Measurements from ENCODE around the gene SMYD2. TPM values are rescaled to one million over a fixed set of nuclear protein-coding genes. Genes with fewer than 3 reads are reported as not detected.

SMYD2 gene
- total RNA-seq, 1 experiment from 2014 or later: 25.8 TPM

DNA sequence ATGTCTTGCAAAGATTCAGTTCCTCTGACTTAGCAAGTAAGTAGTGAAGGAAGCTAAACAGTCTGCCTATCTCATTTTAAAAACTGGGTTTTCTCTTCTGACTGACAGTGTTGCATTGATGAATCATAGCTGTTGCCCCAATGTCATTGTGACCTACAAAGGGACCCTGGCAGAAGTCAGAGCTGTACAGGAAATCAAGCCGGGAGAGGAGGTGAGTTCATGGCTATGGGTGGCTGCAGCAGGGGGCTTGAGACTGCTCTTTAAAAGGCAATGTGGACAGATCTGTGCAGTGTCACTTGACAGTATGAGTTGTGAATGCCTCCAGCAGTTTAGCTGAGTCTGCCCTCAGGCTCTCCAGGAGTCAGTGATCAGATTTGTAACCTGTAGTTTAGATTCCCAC, 46.6 kb downstream of the SMYD2 start:
- ChIA-PET CTCF (interaction anchor here (0.5 to 4.8 kb wide), 3 partner anchors 29 to 113 kb away, joined by 4 to 35 read pairs (median 29); no protein-coding TSS in a partner anchor), POLR2A (ENCODE audit: low non-redundant PET) (no interaction called here)
- DNase-seq (ENCODE audit: low spot score): no peak

DNA sequence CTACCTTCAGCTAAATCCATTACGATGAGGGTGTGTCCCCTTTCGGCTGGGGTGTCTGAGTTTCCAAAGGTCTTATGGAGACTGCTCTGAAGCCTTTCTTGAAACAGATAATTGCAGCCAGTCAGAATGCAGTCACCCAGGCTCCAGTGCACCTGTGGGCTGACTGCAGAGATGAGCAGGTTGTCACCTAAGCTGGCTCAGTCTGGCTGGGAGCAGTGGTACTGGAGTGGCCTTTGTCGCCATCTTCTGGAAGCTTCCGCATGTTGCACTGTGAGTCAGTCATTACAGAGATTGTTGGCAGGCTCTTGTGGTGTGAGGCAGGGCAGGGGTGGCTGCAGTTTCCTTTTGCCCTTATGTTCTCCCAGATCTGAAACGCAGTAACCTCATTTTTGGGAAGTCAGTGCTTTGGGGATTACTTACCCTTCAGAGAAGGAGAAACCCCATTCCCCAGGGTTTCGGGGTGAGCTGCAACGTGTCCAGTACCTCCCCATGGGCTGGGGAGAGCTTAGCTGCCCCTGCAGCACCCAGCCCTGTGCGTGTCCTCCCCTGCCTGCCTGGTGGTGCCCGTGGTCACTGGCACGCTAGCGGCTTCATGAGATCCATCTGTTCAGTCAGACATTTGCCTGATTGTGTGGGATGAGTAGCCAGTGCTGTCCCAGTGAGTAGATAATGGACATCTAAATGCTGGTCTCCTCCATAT, 48.0 kb downstream of the SMYD2 start:
- no peak for TF ChIP-seq EZH2 (IDR thresholded peaks at IDR 0.05; ENCODE audit: borderline replicate concordance, low read depth, low read length, poor library complexity, severe bottlenecking)
- TF ChIP-seq, protein P1, sequence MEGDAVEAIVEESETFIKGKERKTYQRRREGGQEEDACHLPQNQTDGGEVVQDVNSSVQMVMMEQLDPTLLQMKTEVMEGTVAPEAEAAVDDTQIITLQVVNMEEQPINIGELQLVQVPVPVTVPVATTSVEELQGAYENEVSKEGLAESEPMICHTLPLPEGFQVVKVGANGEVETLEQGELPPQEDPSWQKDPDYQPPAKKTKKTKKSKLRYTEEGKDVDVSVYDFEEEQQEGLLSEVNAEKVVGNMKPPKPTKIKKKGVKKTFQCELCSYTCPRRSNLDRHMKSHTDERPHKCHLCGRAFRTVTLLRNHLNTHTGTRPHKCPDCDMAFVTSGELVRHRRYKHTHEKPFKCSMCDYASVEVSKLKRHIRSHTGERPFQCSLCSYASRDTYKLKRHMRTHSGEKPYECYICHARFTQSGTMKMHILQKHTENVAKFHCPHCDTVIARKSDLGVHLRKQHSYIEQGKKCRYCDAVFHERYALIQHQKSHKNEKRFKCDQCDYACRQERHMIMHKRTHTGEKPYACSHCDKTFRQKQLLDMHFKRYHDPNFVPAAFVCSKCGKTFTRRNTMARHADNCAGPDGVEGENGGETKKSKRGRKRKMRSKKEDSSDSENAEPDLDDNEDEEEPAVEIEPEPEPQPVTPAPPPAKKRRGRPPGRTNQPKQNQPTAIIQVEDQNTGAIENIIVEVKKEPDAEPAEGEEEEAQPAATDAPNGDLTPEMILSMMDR (conservative IDR thresholded peaks at IDR 0.05; ENCODE audit: low read depth, low read length): peak; percentile 93
- H3K36me3 ChIP-seq (ENCODE audit: insufficient read depth, low read length, poor library complexity, severe bottlenecking): no peaks in the 10 kb centered on the region
- no peaks in the 10 kb centered on the region for H3K9me3 ChIP-seq (ENCODE audit: low read depth, low read length, poor library complexity, severe bottlenecking)
- no peak overlapping the region for H3K4me3 ChIP-seq (ENCODE audit: low read depth, low read length, poor library complexity, severe bottlenecking)
- peak; percentile 80 for DNase-seq (ENCODE audit: low spot score)
- POLR2A ChIA-PET (ENCODE audit: low non-redundant PET): no interaction called here
- no peak overlapping the region for H3K27ac ChIP-seq (ENCODE audit: low read depth, low read length, poor library complexity, severe bottlenecking)
- peaks cover 6% of the 10 kb centered on the region for H3K4me1 ChIP-seq (ENCODE audit: insufficient read depth, low read length, poor library complexity, severe bottlenecking)
- intact Hi-C loops (cut with micrococcal nuclease; ENCODE audit: unreplicated experiment): loop anchor here (1.0 to 5.0 kb wide), 3 partner anchors 68 to 957 kb away; no protein-coding TSS in a partner anchor
- CTCF ChIA-PET: interaction anchor here (0.9 to 4.8 kb wide), 6 partner anchors 11 to 274 kb away, joined by 3 to 35 read pairs (median 5); partner anchors contain the start of gene CENPF
- no peaks in the 10 kb centered on the region for H3K27me3 ChIP-seq (replicated peaks; ENCODE audit: insufficient read depth, low read depth, low read length, poor library complexity)
- no TSS peak for BruUV-seq (replicated peaks)

More for the DNA sequence above, 46.6 kb downstream of the SMYD2 start:
- no peaks in the 10 kb centered on the region for H3K4me1 ChIP-seq (ENCODE audit: insufficient read depth, low read length, poor library complexity, severe bottlenecking)
- intact Hi-C loops (cut with micrococcal nuclease; ENCODE audit: unreplicated experiment): loop anchor here (5.0 kb wide), 1 partner anchor 955 kb away; no protein-coding TSS in a partner anchor
- no peaks in the 10 kb centered on the region for H3K36me3 ChIP-seq (ENCODE audit: insufficient read depth, low read length, poor library complexity, severe bottlenecking)
- TF ChIP-seq, protein P1 (conservative IDR thresholded peaks at IDR 0.05; ENCODE audit: low read depth, low read length): no peak
- TF ChIP-seq EZH2 (IDR thresholded peaks at IDR 0.05; ENCODE audit: borderline replicate concordance, low read depth, low read length, poor library complexity, severe bottlenecking): no peak
- no peaks in the 10 kb centered on the region for H3K27me3 ChIP-seq (replicated peaks; ENCODE audit: insufficient read depth, low read depth, low read length, poor library complexity)
- no TSS peak for BruUV-seq (replicated peaks)
- H3K27ac ChIP-seq (ENCODE audit: low read depth, low read length, poor library complexity, severe bottlenecking): no peak overlapping the region
- no peaks in the 10 kb centered on the region for H3K9me3 ChIP-seq (ENCODE audit: low read depth, low read length, poor library complexity, severe bottlenecking)
- H3K4me3 ChIP-seq (ENCODE audit: low read depth, low read length, poor library complexity, severe bottlenecking): no peak overlapping the region

DNA sequence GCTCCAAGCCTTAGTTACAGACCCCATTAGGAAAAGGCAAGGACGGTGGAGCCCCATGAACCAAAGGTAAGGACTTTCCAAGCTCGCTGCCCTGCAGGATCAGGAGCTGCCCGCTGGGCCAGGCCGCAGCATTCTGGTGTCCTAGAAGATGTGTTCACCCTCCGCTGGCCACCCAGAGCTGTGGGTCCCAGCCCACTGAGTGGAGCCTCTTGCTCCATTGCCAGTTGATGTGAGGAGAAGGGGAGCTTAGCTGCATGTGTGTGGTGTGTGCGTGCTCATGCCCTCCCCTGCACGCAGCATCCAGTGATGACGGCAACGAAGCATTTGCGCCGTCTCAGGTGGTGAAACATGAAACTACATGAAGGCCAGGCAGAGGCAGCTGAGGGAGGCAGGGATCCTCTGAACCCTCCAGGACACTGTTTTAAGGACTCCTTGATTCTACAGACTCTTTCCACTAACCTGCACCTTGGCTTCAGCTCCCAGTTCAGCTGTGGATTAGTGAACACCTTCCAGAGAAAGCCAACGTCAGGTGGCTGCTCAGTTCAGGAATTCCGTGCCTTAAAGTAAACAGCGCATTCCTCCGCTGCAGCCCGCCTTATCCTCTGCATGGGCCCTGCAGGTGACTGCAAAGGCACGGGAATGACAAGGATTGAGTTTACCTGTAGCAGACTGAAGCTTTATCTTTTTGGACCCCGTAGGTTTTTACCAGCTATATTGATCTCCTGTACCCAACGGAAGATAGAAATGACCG, 48.7 kb downstream of the SMYD2 start:
- intact Hi-C loops (cut with micrococcal nuclease; ENCODE audit: unreplicated experiment): loop anchor here (1.0 to 5.0 kb wide), 4 partner anchors 68 to 957 kb away; partner anchors contain the start of gene CENPF
- POLR2A ChIA-PET (ENCODE audit: low non-redundant PET): no interaction called here

More for the DNA sequence above, 48.7 kb downstream of the SMYD2 start:
- Histone ChIP-seq H3K27me3 (replicated peaks; ENCODE audit: insufficient read depth, low read depth, low read length, poor library complexity) (no peaks in the 10 kb centered on the region), H3K27ac (ENCODE audit: low read depth, low read length, poor library complexity, severe bottlenecking) (no peak overlapping the region), H3K9me3 (ENCODE audit: low read depth, low read length, poor library complexity, severe bottlenecking) (no peaks in the 10 kb centered on the region), H3K36me3 (ENCODE audit: insufficient read depth, low read length, poor library complexity, severe bottlenecking) (no peaks in the 10 kb centered on the region), H3K4me3 (ENCODE audit: low read depth, low read length, poor library complexity, severe bottlenecking) (no peak overlapping the region), H3K4me1 (ENCODE audit: insufficient read depth, low read length, poor library complexity, severe bottlenecking) (peaks cover 11% of the 10 kb centered on the region)
- BruUV-seq (replicated peaks): no TSS peak
- CTCF ChIA-PET: interaction anchor here (1.5 to 4.8 kb wide), 3 partner anchors 11 to 115 kb away, joined by 5 to 35 read pairs (median 29); no protein-coding TSS in a partner anchor
- no peak for DNase-seq (ENCODE audit: low spot score)
- TF ChIP-seq, protein P1 (conservative IDR thresholded peaks at IDR 0.05; ENCODE audit: low read depth, low read length): no peak
- TF ChIP-seq EZH2 (IDR thresholded peaks at IDR 0.05; ENCODE audit: borderline replicate concordance, low read depth, low read length, poor library complexity, severe bottlenecking): no peak

All from A673 (cell line).